Osteocyte (in vitro differentiated cells): ENCODE data around the gene PBX2. TPM values are rescaled to one million over a fixed set of nuclear protein-coding genes. Genes with fewer than 3 reads are reported as not detected.

Experiments used
- DNase-seq: peaks from one replicate; pipeline ENCODE4 v3.0.0; 2021; ENCODE audit warnings: mixed read lengths; ENCODE audit not compliant: unreplicated experiment; ENCODE audit errors: extremely low spot score
- H3K27ac Mint-ChIP-seq: one replicate; pipeline ENCODE4 v1.8.0; 2021; ENCODE audit warnings: mild to moderate bottlenecking, mixed read lengths; ENCODE audit not compliant: unreplicated experiment
- H3K27me3 Mint-ChIP-seq: one replicate; pipeline ENCODE4 v1.8.0; 2021; ENCODE audit warnings: mixed read lengths; ENCODE audit not compliant: unreplicated experiment
- H3K36me3 Mint-ChIP-seq: one replicate; pipeline ENCODE4 v1.8.0; 2021; ENCODE audit warnings: mixed read lengths; ENCODE audit not compliant: unreplicated experiment
- H3K4me1 Mint-ChIP-seq: one replicate; pipeline ENCODE4 v1.8.0; 2021; ENCODE audit warnings: mixed read lengths; ENCODE audit not compliant: unreplicated experiment
- H3K4me3 Mint-ChIP-seq: one replicate; pipeline ENCODE4 v1.8.0; 2021; ENCODE audit warnings: mild to moderate bottlenecking, moderate library complexity, mixed read lengths; ENCODE audit not compliant: unreplicated experiment
- H3K9me3 Mint-ChIP-seq: one replicate; pipeline ENCODE4 v1.8.0; 2021; ENCODE audit warnings: mixed read lengths; ENCODE audit not compliant: unreplicated experiment
- total RNA-seq: library from RNA; stranded (reverse); gene quantifications from 2 replicates; pipeline ENCODE4 v1.2.1, GENCODE V29; 2021
- TF ChIP-seq, protein P1 (sequence below): fragments of 200-600 bp; sonication (generic); IDR thresholded peaks from 2 replicates; pipeline ENCODE4 v1.5.0; 2021; ENCODE audit warnings: antibody characterized with exemption, mild to moderate bottlenecking, moderate library complexity

PBX2 gene
- total RNA-seq, 1 donor from 2014 or later, result 77.1 TPM

DNA sequence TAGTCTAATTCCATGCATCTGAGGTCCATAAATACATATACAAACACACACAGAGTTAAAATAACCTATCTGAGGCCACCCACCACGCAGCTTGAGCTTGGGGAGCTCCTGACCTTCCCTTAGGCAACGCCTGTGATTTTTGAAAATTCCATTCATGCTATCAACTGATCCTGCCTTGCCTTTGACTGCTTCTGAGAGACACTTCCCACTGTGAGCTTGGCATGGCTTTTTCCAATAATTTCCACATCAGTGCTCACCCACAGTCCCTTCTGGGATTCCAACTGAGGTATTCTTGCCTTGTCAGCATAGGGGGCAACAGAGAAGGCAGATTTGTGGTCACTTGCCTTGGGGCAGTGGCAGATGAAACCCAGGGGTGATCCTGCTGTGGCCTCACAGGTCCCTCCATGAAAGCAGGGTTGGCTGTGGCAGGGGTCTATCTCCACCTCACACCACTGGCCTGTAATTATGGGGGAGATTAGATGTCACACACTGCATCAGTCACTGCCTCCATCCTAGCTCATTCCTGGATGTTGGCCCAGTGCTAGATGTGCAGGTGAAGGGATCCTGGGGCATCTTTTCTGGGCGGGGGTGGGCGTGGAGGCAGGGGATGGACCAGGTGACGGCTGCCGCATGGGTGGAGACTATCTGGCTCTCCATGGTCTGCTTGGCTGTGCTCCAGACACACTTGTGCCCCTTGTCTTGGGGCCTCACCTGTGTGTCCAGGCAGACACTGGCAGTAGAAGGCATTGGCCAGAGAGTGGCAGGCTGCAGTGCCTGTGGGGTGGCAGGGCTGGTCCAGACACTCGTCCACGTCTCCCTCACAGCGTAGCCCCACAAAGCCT lies 13.6 kb upstream of the PBX2 start:
- H3K9me3 Mint-ChIP-seq, result peaks cover 6% of the 10 kb centered on the region
- H3K36me3 Mint-ChIP-seq, result no peaks in the 10 kb centered on the region
- no peak for DNase-seq
- TF ChIP-seq, protein P1, sequence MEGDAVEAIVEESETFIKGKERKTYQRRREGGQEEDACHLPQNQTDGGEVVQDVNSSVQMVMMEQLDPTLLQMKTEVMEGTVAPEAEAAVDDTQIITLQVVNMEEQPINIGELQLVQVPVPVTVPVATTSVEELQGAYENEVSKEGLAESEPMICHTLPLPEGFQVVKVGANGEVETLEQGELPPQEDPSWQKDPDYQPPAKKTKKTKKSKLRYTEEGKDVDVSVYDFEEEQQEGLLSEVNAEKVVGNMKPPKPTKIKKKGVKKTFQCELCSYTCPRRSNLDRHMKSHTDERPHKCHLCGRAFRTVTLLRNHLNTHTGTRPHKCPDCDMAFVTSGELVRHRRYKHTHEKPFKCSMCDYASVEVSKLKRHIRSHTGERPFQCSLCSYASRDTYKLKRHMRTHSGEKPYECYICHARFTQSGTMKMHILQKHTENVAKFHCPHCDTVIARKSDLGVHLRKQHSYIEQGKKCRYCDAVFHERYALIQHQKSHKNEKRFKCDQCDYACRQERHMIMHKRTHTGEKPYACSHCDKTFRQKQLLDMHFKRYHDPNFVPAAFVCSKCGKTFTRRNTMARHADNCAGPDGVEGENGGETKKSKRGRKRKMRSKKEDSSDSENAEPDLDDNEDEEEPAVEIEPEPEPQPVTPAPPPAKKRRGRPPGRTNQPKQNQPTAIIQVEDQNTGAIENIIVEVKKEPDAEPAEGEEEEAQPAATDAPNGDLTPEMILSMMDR, result no peak
- H3K4me1 Mint-ChIP-seq, result peaks cover 9% of the 10 kb centered on the region
- H3K27ac Mint-ChIP-seq, result peak overlapping the region; percentile 2
- no peak overlapping the region for H3K4me3 Mint-ChIP-seq
- H3K27me3 Mint-ChIP-seq, result peaks cover 14% of the 10 kb centered on the region

- DNase-seq, result no peak
- H3K27ac Mint-ChIP-seq, result no peak overlapping the region
- H3K27me3 Mint-ChIP-seq, result peaks cover 10% of the 10 kb centered on the region
- TF ChIP-seq, protein P1, result no peak
- peaks cover 9% of the 10 kb centered on the region for H3K4me1 Mint-ChIP-seq
- H3K4me3 Mint-ChIP-seq, result no peak overlapping the region
- no peaks in the 10 kb centered on the region for H3K36me3 Mint-ChIP-seq
- peaks cover 6% of the 10 kb centered on the region for H3K9me3 Mint-ChIP-seq
Measured at GRCh38 chr6:32202186-32202585, 12.2 kb upstream of the PBX2 start.

DNA sequence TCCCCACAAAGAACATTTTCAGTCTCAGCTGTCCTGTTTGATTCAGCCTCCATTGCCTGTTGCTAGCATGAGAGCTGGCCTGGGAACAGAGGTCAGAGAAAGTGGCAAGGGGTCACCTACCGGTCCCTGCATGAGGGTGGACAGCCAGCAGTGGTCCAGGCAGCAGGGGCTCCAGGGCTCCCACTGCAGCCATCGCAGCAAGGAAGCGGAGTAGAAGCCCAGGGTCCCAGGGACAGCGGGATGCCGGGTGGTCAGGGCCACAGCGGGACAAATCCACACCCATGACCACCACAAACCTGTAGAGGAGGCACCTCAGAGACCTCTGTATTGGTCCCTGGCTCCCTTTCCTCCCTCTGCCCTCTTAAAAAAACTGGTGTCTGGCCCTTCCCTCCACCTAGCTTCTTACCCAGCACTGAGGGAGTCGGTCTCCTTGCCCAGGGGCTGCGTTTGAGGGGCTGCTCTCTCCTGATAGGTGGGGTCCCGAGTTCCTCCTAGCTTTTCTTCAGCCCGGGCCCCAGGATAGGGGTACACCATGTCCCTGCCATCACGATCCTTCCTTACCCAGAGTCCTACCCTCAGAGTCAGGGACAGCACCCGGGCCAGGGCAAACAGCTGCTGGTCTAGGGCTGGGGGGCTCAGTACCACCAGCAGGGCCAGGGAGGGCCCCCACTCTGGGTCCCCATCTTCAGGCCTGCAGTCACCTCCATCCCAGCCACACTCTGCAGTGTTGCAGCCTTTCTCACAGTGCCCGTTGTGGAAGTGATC lies 10.9 kb upstream of the PBX2 start:
- H3K27ac Mint-ChIP-seq, result no peak overlapping the region
- peaks cover 8% of the 10 kb centered on the region for H3K27me3 Mint-ChIP-seq
- no peaks in the 10 kb centered on the region for H3K36me3 Mint-ChIP-seq
- no peaks in the 10 kb centered on the region for H3K9me3 Mint-ChIP-seq
- TF ChIP-seq, protein P1, result no peak
- DNase-seq, result no peak
- peaks cover 17% of the 10 kb centered on the region for H3K4me1 Mint-ChIP-seq
- H3K4me3 Mint-ChIP-seq, result no peak overlapping the region

- Mint-ChIP-seq H3K27me3 (no peaks in the 10 kb centered on the region), H3K4me3 (no peak overlapping the region), H3K27ac (no peak overlapping the region), H3K36me3 (no peaks in the 10 kb centered on the region), H3K9me3 (no peaks in the 10 kb centered on the region), H3K4me1 (peaks cover 25% of the 10 kb centered on the region)
- no peak for DNase-seq
- TF ChIP-seq, protein P1, result no peak
Measured at GRCh38 chr6:32198866-32199265, 8.9 kb upstream of the PBX2 start.

DNA sequence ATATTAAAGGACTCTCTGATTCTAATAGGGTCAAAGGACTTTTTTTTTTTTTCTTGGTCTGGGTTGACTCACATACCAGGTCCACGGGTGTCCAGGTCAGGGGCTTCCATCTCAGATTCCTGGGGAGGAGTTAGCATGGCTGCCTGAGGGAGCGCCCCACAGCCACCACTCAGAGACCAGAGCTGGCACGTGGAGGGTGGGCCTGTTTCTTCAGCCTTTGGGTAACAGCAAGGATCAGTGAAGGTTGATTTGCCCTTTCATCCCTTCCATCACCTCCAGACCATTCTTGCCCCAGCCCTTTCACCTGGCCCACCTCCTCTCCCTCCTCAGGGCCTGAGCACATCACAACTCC lies 8.3 kb upstream of the PBX2 start:
- TF ChIP-seq, protein P1, result no peak
- Mint-ChIP-seq H3K4me3 (no peak overlapping the region), H3K4me1 (peaks cover 23% of the 10 kb centered on the region), H3K27me3 (no peaks in the 10 kb centered on the region), H3K9me3 (no peaks in the 10 kb centered on the region), H3K27ac (no peak overlapping the region), H3K36me3 (no peaks in the 10 kb centered on the region)
- DNase-seq, result no peak
